CD14-positive monocyte (primary cell): ENCODE measurements around the gene TLR6. TPM values are rescaled to one million over a fixed set of nuclear protein-coding genes. Genes with fewer than 3 reads are reported as not detected.
A peak's percentile ranks its signal among the peaks of the same experiment; 100 is the strongest.

Experiments
- DNase-seq, 3 donors: peaks; one replicate each; pipeline ENCODE4 v3.0.0-alpha.2; 2011 to 2022
- H2AFZ ChIP-seq: 2 replicates; pipeline ENCODE4 v1.6.0; 2012; ENCODE audit warnings: mild to moderate bottlenecking, low read depth, low read length, inconsistent platforms; ENCODE audit not compliant: insufficient read depth, poor library complexity, severe bottlenecking
- H3K27ac ChIP-seq, 2 donors: 1 replicate in 1 of 2; 2 replicates in 1 of 2; pipeline ENCODE4 v1.5.1; 2012 to 2013; ENCODE audit warnings: low read length in 2 of 2, control low read depth in 1 of 2, inconsistent platforms in 1 of 2, low read depth in 1 of 2, mild to moderate bottlenecking in 1 of 2
- H3K27me3 ChIP-seq, 2 donors: one replicate each; pipeline versions ENCODE4 v1.6.0 to v1.6.1; 2011 to 2013; ENCODE audit warnings: low read length in 2 of 2; ENCODE audit not compliant: control insufficient read depth in 2 of 2, insufficient read depth in 2 of 2
- H3K36me3 ChIP-seq, 2 donors: replicated peaks in 1 of 2; 1 replicate in 1 of 2; 2 replicates in 1 of 2; pipeline versions ENCODE4 v1.5.1 to v1.6.1; 2012 to 2013; ENCODE audit warnings: low read length in 2 of 2, control low read depth in 1 of 2, inconsistent platforms in 1 of 2, mild to moderate bottlenecking in 1 of 2; ENCODE audit not compliant: insufficient read depth in 2 of 2, control insufficient read depth in 1 of 2
- H3K4me1 ChIP-seq, 2 donors: 1 replicate in 1 of 2; 2 replicates in 1 of 2; pipeline versions ENCODE4 v1.5.1 to v1.6.1; 2012 to 2013; ENCODE audit warnings: low read length in 2 of 2, control low read depth in 1 of 2, inconsistent platforms in 1 of 2, mild to moderate bottlenecking in 1 of 2, moderate library complexity in 1 of 2; ENCODE audit not compliant: insufficient read depth in 2 of 2, control insufficient read depth in 1 of 2
- H3K4me2 ChIP-seq: replicated peaks from 2 replicates; pipeline ENCODE3; 2012; ENCODE audit warnings: low read length, moderate library complexity, mild to moderate bottlenecking; ENCODE audit not compliant: poor library complexity, severe bottlenecking; ENCODE audit errors: extremely low read depth
- H3K4me3 ChIP-seq, 3 experiments: fragments of 200-600 bp in 1 of 3; sonication (generic) in 1 of 3; replicated peaks in 1 of 3; 1 replicate in 2 of 3; 2 replicates in 1 of 3; pipeline ENCODE4 v1.5.1; 2011 to 2013; ENCODE audit warnings: low read length in 3 of 3, mild to moderate bottlenecking in 3 of 3, control low read depth in 2 of 3, low read depth in 2 of 3, inconsistent platforms in 1 of 3, moderate library complexity in 1 of 3
- H3K79me2 ChIP-seq: 2 replicates; pipeline ENCODE4 v1.6.0; 2012; ENCODE audit warnings: mild to moderate bottlenecking, control low read depth, inconsistent platforms, low read length, moderate library complexity; ENCODE audit not compliant: insufficient read depth
- H3K9ac ChIP-seq: 2 replicates; pipeline ENCODE4 v1.6.0; 2017; ENCODE audit warnings: low read length, mild to moderate bottlenecking; ENCODE audit not compliant: insufficient read depth, poor library complexity, severe bottlenecking
- H3K9me3 ChIP-seq, 2 donors: replicated peaks in 1 of 2; 1 replicate in 1 of 2; 2 replicates in 1 of 2; pipeline versions ENCODE4 v1.5.1 to v1.6.1; 2012 to 2013; ENCODE audit warnings: low read length in 2 of 2, control low read depth in 1 of 2; ENCODE audit not compliant: control insufficient read depth in 1 of 2, insufficient read depth in 1 of 2
- H4K20me1 ChIP-seq: 2 replicates; pipeline ENCODE4 v1.6.0; 2012; ENCODE audit warnings: mild to moderate bottlenecking, low read length, control low read depth, moderate library complexity; ENCODE audit not compliant: insufficient read depth
- H3K27ac Mint-ChIP-seq, 7 donors: one replicate each; pipeline ENCODE4 v1.8.0; 2020; ENCODE audit warnings: mild to moderate bottlenecking in 7 of 7, mixed read lengths in 7 of 7, moderate library complexity in 6 of 7, inconsistent platforms in 2 of 7
- H3K27me3 Mint-ChIP-seq, 3 donors: one replicate each; pipeline ENCODE4 v1.8.0; 2021 to 2022; ENCODE audit warnings: low read depth in 3 of 3, mild to moderate bottlenecking in 3 of 3, mixed read lengths in 3 of 3, moderate library complexity in 3 of 3, inconsistent platforms in 1 of 3
- H3K36me3 Mint-ChIP-seq, 2 donors: one replicate each; pipeline ENCODE4 v1.8.0; 2020; ENCODE audit warnings: mixed read lengths in 2 of 2, inconsistent platforms in 1 of 2, mild to moderate bottlenecking in 1 of 2
- H3K4me1 Mint-ChIP-seq: one replicate; pipeline ENCODE4 v1.8.0; 2020; ENCODE audit warnings: mild to moderate bottlenecking, mixed read lengths
- H3K4me3 Mint-ChIP-seq, 2 donors: one replicate each; pipeline ENCODE4 v1.8.0; 2020; ENCODE audit warnings: mild to moderate bottlenecking in 2 of 2, mixed read lengths in 2 of 2, moderate library complexity in 1 of 2
- H3K9me3 Mint-ChIP-seq, 7 donors: one replicate each; pipeline ENCODE4 v1.8.0; 2020 to 2022; ENCODE audit warnings: mixed read lengths in 7 of 7, mild to moderate bottlenecking in 6 of 7, moderate library complexity in 6 of 7, inconsistent platforms in 2 of 7
- CTCF ChIP-seq: fragments of 200-600 bp; IDR thresholded peaks from one replicate; pipeline ENCODE4 v1.8.0; 2022; ENCODE audit warnings: antibody characterized with exemption, mild to moderate bottlenecking
- WGBS: methylation state at CpG from one replicate; pipeline ENCODE4 v1.1.5; 2013; ENCODE audit warnings: missing lambda C conversion rate; ENCODE audit not compliant: insufficient coverage; 5-methylcytosine and 5-hydroxymethylcytosine counted together
- intact Hi-C, 2 donors: fragments of 100-400 bp; cut with micrococcal nuclease; formaldehyde crosslinking; loops; one replicate each; pipeline versions ENCODE4 v1.15.0 to v1.15.1; 2023
- polyA plus RNA-seq, 3 donors: library from polyadenylated mRNA; depleted of rRNA in 1 of 3; unstranded in 2 of 3; stranded (reverse) in 1 of 3; fragments of 300-500 nt in 2 of 3; fragments of >200 nt in 1 of 3; fragmentation: Illumina TruSeq in 2 of 3; gene quantifications; 1 replicate in 2 of 3; 2 replicates in 1 of 3; pipeline ENCODE4 v1.2.3, GENCODE V29; 2012 to 2021

TLR6 gene
- polyA plus RNA-seq, 3 donors, result 7.7 to 12.7 (median 11.5) TPM

GRCh38 chr4:38866973-38867477 lies 10.4 kb upstream of the TLR6 start:
- Mint-ChIP-seq H3K4me3 (peak overlapping the region; percentile 74 to 83), H3K36me3 (peaks cover 6 to 9% of the 10 kb centered on the region in 2 donors), H3K27ac (peak overlapping the region; percentile 75 to 89 (median 85)), H3K27me3 (no peaks in the 10 kb centered on the region), H3K4me1 (peaks cover 39% of the 10 kb centered on the region), H3K9me3 (no peaks in the 10 kb centered on the region)
- intact Hi-C loops, result loop anchor here in 1 of 2 donors (10.0 kb wide), 1 partner anchor 792 kb away; no protein-coding TSS in a partner anchor
- peak overlapping the region; percentile 78 for H3K9ac ChIP-seq
- no peak for TF ChIP-seq CTCF
- peak overlapping the region; percentile 89 for H2AFZ ChIP-seq
- H4K20me1 ChIP-seq, result no peaks in the 10 kb centered on the region
- peak overlapping the region; percentile 28 to 77 for H3K27ac ChIP-seq
- 58% methylated on average over 8 of the region's 11 CpGs for WGBS
- H3K9me3 ChIP-seq, result no peaks in the 10 kb centered on the region
- peak overlapping the region; percentile 46 to 82 (median 61) for H3K4me3 ChIP-seq
- DNase-seq, result no peak
- H3K36me3 ChIP-seq, result peaks cover 0 to 14% of the 10 kb centered on the region in 2 donors
- no peaks in the 10 kb centered on the region for H3K27me3 ChIP-seq
- H3K79me2 ChIP-seq, result peaks cover 15% of the 10 kb centered on the region
- peak overlapping the region; percentile 92 for H3K4me2 ChIP-seq
- peaks cover 33 to 42% of the 10 kb centered on the region in 2 donors for H3K4me1 ChIP-seq

- no peaks in the 10 kb centered on the region for H3K27me3 ChIP-seq
- H3K27ac Mint-ChIP-seq, result peak overlapping the region in 1 of 7 donors; percentile 69
- no peak for DNase-seq
- peaks cover 4 to 6% of the 10 kb centered on the region in 2 donors for H3K36me3 Mint-ChIP-seq
- peaks cover 0 to 7% of the 10 kb centered on the region in 2 donors for H3K36me3 ChIP-seq
- H3K79me2 ChIP-seq, result peaks cover 15% of the 10 kb centered on the region
- H3K4me3 Mint-ChIP-seq, result no peak overlapping the region
- no peak overlapping the region for H2AFZ ChIP-seq
- H3K4me3 ChIP-seq, result no peak overlapping the region
- no peak overlapping the region for H3K9ac ChIP-seq
- H3K4me2 ChIP-seq, result no peak overlapping the region
- H3K9me3 ChIP-seq, result no peaks in the 10 kb centered on the region
- no peaks in the 10 kb centered on the region for H3K9me3 Mint-ChIP-seq
- no peak overlapping the region for H3K27ac ChIP-seq
- no peak for TF ChIP-seq CTCF
- peaks cover 37 to 50% of the 10 kb centered on the region in 2 donors for H3K4me1 ChIP-seq
- intact Hi-C loops, result loop anchor here in 1 of 2 donors (10.0 kb wide), 1 partner anchor 791 kb away; no protein-coding TSS in a partner anchor
- peaks cover 54% of the 10 kb centered on the region for H3K4me1 Mint-ChIP-seq
- peaks cover 0 to 2% (median 0%) of the 10 kb centered on the region in 3 donors for H3K27me3 Mint-ChIP-seq
- WGBS, result 0% methylated on average over 1 of the region's 6 CpGs
- no peaks in the 10 kb centered on the region for H4K20me1 ChIP-seq
Measured at GRCh38 chr4:38865445-38865844, 8.8 kb upstream of the TLR6 start.
